Vagina (tissue), 2 donors: ENCODE results near the gene ITIH2.

ENCODE experiments used
- POLR2A ChIP-seq, 2 donors: fragments of 450-650 bp; IDR thresholded peaks; one replicate each; pipeline ENCODE4 v1.6.1; 2017; ENCODE audit warnings: antibody characterized with exemption in 2 of 2, mild to moderate bottlenecking in 2 of 2, moderate library complexity in 2 of 2
- TF ChIP-seq, protein P1 (sequence below), 3 experiments: fragments of 450-650 bp in 2 of 3; fragments of 200-600 bp in 1 of 3; sonication (generic) in 1 of 3; IDR thresholded peaks; one replicate each; pipeline ENCODE4 v1.5.1; 2017 to 2019; ENCODE audit warnings: antibody characterized with exemption in 3 of 3, mild to moderate bottlenecking in 2 of 3, moderate library complexity in 2 of 3

DNA sequence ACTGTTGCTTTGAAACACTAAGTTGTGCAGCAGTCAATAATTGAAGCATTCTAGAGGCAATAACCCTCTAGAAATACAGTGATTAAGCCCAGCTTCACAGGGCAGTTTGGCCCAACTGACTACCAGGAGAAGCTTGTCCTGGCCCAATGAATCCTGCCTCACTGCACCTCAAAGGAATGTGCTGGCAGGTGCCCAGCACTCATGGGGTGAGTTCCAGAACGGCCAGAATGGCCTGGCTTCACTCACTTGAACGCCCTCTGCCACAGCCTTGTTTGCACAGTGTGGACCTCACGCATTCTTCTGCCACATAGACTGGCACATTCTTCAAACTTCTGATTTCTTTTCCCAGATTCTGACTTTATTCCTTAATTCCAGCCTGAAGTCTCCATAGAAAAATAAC, 6.6 kb upstream of the ITIH2 start:
- TF ChIP-seq, protein P1, sequence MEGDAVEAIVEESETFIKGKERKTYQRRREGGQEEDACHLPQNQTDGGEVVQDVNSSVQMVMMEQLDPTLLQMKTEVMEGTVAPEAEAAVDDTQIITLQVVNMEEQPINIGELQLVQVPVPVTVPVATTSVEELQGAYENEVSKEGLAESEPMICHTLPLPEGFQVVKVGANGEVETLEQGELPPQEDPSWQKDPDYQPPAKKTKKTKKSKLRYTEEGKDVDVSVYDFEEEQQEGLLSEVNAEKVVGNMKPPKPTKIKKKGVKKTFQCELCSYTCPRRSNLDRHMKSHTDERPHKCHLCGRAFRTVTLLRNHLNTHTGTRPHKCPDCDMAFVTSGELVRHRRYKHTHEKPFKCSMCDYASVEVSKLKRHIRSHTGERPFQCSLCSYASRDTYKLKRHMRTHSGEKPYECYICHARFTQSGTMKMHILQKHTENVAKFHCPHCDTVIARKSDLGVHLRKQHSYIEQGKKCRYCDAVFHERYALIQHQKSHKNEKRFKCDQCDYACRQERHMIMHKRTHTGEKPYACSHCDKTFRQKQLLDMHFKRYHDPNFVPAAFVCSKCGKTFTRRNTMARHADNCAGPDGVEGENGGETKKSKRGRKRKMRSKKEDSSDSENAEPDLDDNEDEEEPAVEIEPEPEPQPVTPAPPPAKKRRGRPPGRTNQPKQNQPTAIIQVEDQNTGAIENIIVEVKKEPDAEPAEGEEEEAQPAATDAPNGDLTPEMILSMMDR (IDR thresholded peaks at IDR 0.05): no peak
- no peak for TF ChIP-seq POLR2A (IDR thresholded peaks at IDR 0.05)
